Measurements from ENCODE around the gene TNS3. TPM values are rescaled to one million over a fixed set of nuclear protein-coding genes. Genes with fewer than 3 reads are reported as not detected.

The TNS3 gene
- total and polyA plus RNA-seq, 2 donors (not counting 3 experiments of a cell fraction or from before 2014, with no cell fraction given) = 10.4 to 45.1 TPM

DNA sequence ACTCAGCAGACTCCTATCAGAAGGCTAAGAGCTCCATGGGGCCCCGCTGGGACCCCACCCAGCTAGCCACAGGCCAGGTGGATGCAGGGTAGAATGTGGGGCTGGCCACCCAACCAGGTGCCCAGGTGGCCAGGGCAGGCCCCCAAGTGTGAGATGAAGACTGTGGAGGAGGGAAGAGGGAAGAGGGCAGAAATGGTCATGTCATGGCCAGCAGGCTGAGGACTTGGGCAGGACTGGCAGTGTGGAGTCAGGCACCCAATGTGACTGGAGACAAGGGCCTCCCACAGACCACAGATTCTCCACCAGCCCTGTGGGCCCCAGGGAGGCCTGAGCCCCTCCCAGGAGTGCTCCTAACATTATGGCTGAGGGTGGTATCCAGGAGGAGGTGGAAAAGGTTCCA is 141.6 kb downstream of the TNS3 start:
- intact Hi-C loops (cut with micrococcal nuclease) (no loop called here), dilution Hi-C loops (cut with MboI; ENCODE audit: extremely low pct_ligation_motif_present, low sequenced_read_pairs) (no loop called here)
- no peak overlapping the region for H3K27ac ChIP-seq (ENCODE audit: insufficient read depth, low read depth, low read length)
- FAIRE-seq (no peak), DNase-seq (ENCODE audit: low read depth, low spot score) (no peak)
- H3K4me3 ChIP-seq (replicated peaks in 1 of 3; ENCODE audit: insufficient read depth in 1 of 3, low read depth in 1 of 3, low read length in 3 of 3) = no peak overlapping the region
- H3K9me3 ChIP-seq (replicated peaks; ENCODE audit: control insufficient read depth, insufficient read depth, low read length) = no peaks in the 10 kb centered on the region
- TF ChIP-seq, protein P1, sequence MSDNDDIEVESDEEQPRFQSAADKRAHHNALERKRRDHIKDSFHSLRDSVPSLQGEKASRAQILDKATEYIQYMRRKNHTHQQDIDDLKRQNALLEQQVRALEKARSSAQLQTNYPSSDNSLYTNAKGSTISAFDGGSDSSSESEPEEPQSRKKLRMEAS (IDR thresholded peaks at IDR 0.05; ENCODE audit: insufficient read depth, insufficient read length) = no peak
- no peak for TF ChIP-seq EZH2 (IDR thresholded peaks at IDR 0.05; ENCODE audit: borderline replicate concordance, low read depth, low read length, severe bottlenecking)
- no peak for TF ChIP-seq FOS (IDR thresholded peaks at IDR 0.05; ENCODE audit: borderline replicate concordance, insufficient read depth, low read length)
- no peak for TF ChIP-seq GATA2 (IDR thresholded peaks at IDR 0.05; ENCODE audit: insufficient read depth, insufficient read length, low read depth, low read length)
- no peak for TF ChIP-seq MYC (IDR thresholded peaks at IDR 0.05; ENCODE audit: low read depth, low read length)
- TF ChIP-seq JUN (IDR thresholded peaks at IDR 0.05; ENCODE audit: borderline replicate concordance, insufficient read depth, insufficient read length, low read depth) = no peak
- no peak for TF ChIP-seq POLR2AphosphoS5 (IDR thresholded peaks at IDR 0.05; ENCODE audit: insufficient read depth, low read depth, low read length)
- no peak for TF ChIP-seq POLR2A (IDR thresholded peaks at IDR 0.05; ENCODE audit: low read depth, low read length)
- POLR2A ChIA-PET = no interaction called here
- no peaks in the 10 kb centered on the region for H3K4me1 ChIP-seq (ENCODE audit: control insufficient read depth, extremely low read depth, insufficient read depth, low read length)
- H3K9me1 ChIP-seq (replicated peaks; ENCODE audit: control insufficient read depth, extremely low read depth, insufficient read depth, low read length) = no peaks in the 10 kb centered on the region
- no peak overlapping the region for H2AFZ ChIP-seq (ENCODE audit: low read depth, low read length)
- H3K36me3 ChIP-seq (ENCODE audit: control insufficient read depth in 2 of 2, extremely low read depth in 1 of 2, insufficient read depth in 2 of 2, low read length in 2 of 2) = peaks cover 0 to 2% of the 10 kb centered on the region in 2 experiments
- no peaks in the 10 kb centered on the region for H3K27me3 ChIP-seq (ENCODE audit: control insufficient read depth in 2 of 2, insufficient read depth in 2 of 2, low read length in 2 of 2)
- H3K4me2 ChIP-seq (ENCODE audit: insufficient read depth, low read length) = no peak overlapping the region
- BruUV-seq (replicated peaks) = no TSS peak
- H3K9ac ChIP-seq (replicated peaks; ENCODE audit: extremely low read depth, insufficient read depth, low read length) = no peak overlapping the region
- peaks cover 30% of the 10 kb centered on the region for H3K79me2 ChIP-seq (ENCODE audit: control insufficient read depth, insufficient read depth, low read length)
- no peaks in the 10 kb centered on the region for H4K20me1 ChIP-seq (replicated peaks; ENCODE audit: control insufficient read depth, extremely low read depth, insufficient read depth, low read length)
- CTCF ChIA-PET = interaction anchor here (1.0 kb wide), 1 partner anchor 379 kb away, joined by 5 read pairs; no protein-coding TSS in a partner anchor

DNA sequence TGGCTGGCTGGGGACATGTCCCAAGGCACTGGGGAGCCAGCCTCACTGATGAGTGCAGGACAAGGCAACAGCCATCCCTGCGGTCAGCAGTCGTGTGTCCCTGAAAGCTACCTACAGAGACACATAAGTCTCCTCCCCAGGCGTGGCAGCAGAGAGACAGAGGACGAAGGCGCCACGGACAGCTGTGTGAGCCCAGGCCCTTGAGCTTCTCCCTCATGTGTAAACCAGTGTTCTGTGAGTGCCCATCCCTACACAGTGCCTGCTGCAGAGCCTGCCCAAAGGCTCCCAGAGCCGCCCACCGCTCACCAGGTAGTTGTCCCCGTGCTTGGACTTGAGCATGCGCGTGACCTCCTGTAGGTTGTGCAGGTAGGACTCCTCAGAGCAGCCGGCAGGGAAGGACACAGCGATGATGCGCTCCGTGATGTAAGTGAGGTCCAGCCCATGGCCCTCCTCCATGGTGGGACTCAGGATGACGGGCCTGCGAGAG is 142.7 kb downstream of the TNS3 start:
- Histone ChIP-seq H4K20me1 (replicated peaks; ENCODE audit: control insufficient read depth, extremely low read depth, insufficient read depth, low read length) (no peaks in the 10 kb centered on the region), H3K9me1 (replicated peaks; ENCODE audit: control insufficient read depth, extremely low read depth, insufficient read depth, low read length) (no peaks in the 10 kb centered on the region), H3K4me3 (replicated peaks in 1 of 3; ENCODE audit: insufficient read depth in 1 of 3, low read depth in 1 of 3, low read length in 3 of 3) (no peak overlapping the region), H3K36me3 (ENCODE audit: control insufficient read depth in 2 of 2, extremely low read depth in 1 of 2, insufficient read depth in 2 of 2, low read length in 2 of 2) (peaks cover 0 to 2% of the 10 kb centered on the region in 2 experiments), H2AFZ (ENCODE audit: low read depth, low read length) (no peak overlapping the region), H3K4me2 (ENCODE audit: insufficient read depth, low read length) (no peak overlapping the region), H3K4me1 (ENCODE audit: control insufficient read depth, extremely low read depth, insufficient read depth, low read length) (no peaks in the 10 kb centered on the region), H3K79me2 (ENCODE audit: control insufficient read depth, insufficient read depth, low read length) (peaks cover 21% of the 10 kb centered on the region), H3K27ac (ENCODE audit: insufficient read depth, low read depth, low read length) (no peak overlapping the region), H3K9me3 (replicated peaks; ENCODE audit: control insufficient read depth, insufficient read depth, low read length) (no peaks in the 10 kb centered on the region), H3K27me3 (ENCODE audit: control insufficient read depth in 2 of 2, insufficient read depth in 2 of 2, low read length in 2 of 2) (no peaks in the 10 kb centered on the region), H3K9ac (replicated peaks; ENCODE audit: extremely low read depth, insufficient read depth, low read length) (no peak overlapping the region)
- POLR2A ChIA-PET = no interaction called here
- no TSS peak for BruUV-seq (replicated peaks)
- TF ChIP-seq JUN (IDR thresholded peaks at IDR 0.05; ENCODE audit: borderline replicate concordance, insufficient read depth, insufficient read length, low read depth) = no peak
- TF ChIP-seq MYC (IDR thresholded peaks at IDR 0.05; ENCODE audit: low read depth, low read length) = no peak
- TF ChIP-seq, protein P1 (IDR thresholded peaks at IDR 0.05; ENCODE audit: insufficient read depth, insufficient read length) = no peak
- TF ChIP-seq FOS (IDR thresholded peaks at IDR 0.05; ENCODE audit: borderline replicate concordance, insufficient read depth, low read length) = no peak
- no peak for TF ChIP-seq EZH2 (IDR thresholded peaks at IDR 0.05; ENCODE audit: borderline replicate concordance, low read depth, low read length, severe bottlenecking)
- no peak for TF ChIP-seq CTCF (IDR thresholded peaks at IDR 0.05; ENCODE audit: extremely low read depth in 1 of 2, insufficient read depth in 1 of 2, low read depth in 1 of 2, low read length in 2 of 2)
- no peak for TF ChIP-seq GATA2 (IDR thresholded peaks at IDR 0.05; ENCODE audit: insufficient read depth, insufficient read length, low read depth, low read length)
- FAIRE-seq (no peak), DNase-seq (ENCODE audit: low read depth, low spot score) (no peak)
- dilution Hi-C loops (cut with MboI; ENCODE audit: extremely low pct_ligation_motif_present, low sequenced_read_pairs) = no loop called here
- intact Hi-C loops (cut with micrococcal nuclease) = no loop called here
- CTCF ChIA-PET = interaction anchor here (0.6 to 1.2 kb wide), 4 partner anchors 10 to 380 kb away, joined by 3 to 7 read pairs (median 4); no protein-coding TSS in a partner anchor

Measured in endothelial cell of umbilical vein (primary cell).